Parietal lobe (tissue), 1 donor: Measurements from ENCODE around the gene ITGB4. TPM values are rescaled to one million over a fixed set of nuclear protein-coding genes. Genes with fewer than 3 reads are reported as not detected.

Experiments
- total RNA-seq: library from RNA; depleted of rRNA; stranded (reverse); fragments of >200 nt; gene quantifications from one replicate; pipeline ENCODE4 v1.2.3, GENCODE V29; 2014

ITGB4 gene
- total RNA-seq: 2.5 TPM

DNA sequence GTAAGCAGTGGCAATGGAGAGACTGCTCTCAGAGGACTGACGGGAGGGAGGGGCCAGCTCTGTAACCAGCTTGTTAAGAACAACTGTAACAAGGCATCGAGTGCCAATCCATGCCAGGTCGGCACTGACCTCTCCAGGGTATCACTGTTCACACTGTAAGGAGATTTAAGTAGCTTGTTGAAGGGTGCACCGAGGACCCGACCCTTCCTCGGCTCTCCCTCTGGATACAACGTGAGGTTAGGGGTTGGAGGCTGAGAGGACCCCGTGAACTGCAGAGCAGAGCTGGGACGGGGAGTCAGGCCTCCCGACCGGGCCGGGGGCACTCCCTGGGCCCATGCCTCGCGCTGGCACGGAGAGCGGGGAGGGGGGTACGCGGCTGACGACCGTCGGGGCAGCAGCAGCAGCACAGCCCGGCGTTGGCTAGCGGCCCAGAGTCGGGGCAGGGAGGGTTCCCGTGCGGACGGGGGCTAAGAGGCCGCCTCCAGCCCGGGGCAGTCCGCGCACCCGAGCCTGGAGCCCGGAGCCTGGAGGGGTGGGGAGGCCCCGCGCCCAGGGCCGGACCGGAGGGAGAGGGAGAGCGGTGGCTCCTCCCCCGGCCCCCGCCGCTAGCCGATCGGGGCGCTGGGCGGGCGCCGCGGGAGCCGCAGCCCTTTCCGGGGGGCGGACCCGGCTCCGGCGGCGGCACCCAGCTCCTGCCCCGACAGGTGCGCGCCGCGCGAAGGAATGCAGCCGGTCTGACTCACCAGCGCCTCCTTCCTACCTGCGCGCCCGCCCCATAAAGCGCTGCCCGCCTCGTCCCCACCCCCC, at the start of gene ITGB4:
ITGB4 (plus strand) TSS at position 804 of the 807 bp plus-strand sequence. CDS start 3,245 bp downstream, outside the sequence.

DNA sequence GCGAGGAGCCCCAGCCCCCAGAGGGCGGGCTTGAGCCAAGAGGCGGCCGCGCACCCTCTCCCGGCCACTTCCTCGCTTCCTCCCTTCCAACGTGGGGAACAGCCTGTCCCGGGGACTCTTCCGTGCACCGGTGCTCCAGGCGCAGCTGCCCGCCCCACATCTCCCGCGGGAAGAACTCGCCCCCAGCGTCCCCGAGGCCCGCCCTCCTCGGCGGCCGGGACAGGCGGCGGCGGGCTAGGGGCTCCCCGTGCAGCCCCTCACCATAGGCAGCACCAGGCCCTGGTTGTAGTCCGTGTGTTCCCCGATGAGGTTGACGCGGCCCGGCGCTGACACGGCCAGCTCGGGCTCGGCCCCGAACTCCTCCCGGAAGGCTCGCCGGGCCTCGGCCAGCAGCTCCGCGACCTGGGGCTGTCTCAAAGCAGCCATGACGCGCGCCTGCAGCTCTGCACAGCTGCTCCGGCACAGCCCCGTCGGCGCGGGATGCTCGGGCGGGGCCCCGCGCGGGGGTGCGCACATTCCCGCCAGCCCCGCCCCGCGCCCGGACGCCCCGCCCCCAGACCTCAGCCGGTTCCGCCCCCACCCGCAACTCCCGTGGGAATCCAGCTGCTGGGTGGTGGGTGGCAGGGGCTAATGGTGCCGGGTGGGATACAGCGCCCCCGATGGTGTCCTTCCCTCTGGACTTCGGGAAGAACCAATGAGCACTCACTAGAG, 43.6 kb downstream of the ITGB4 start, which contains the start of gene GALK1:
GALK1 (minus strand) TSS at position 482 of the 711 bp plus-strand sequence; CDS start at position 426, 56 bp downstream.

DNA sequence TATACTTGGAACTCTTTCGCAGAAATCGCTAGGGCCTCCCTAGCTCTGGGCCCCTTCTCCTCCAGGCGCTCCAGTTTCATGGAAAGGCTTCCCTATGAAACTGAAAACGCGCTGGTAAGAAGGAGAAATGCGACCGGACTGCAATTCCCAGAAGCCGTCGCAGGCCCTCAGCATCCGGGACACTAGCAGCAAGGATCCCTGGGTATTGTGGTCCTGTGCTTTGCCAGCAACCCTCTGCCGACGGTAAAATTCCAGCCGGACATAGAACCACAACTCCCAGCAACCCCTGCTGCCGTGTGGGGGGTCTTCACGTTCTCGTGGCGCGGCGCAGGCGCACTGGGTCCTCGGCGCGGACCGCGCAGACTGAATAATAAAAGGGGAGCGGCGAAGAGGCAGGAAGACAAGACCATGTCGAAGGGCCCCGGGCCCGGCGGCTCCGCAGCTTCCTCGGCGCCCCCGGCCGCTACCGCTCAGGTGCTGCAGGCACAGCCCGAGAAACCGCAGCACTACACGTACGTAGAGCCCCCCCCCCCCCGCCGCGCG, 63.3 kb downstream of the ITGB4 start, which contains the start of gene UNK:
UNK (plus strand) TSS at position 334 of the 543 bp plus-strand sequence; CDS start at position 409, 75 bp downstream.

Other genes starting within 250 kb of the ITGB4 start
- 5.9 TPM for gene CASKIN2, start 205.9 kb upstream of the ITGB4 start, total RNA-seq
- gene TSEN54, start 204.9 kb upstream of the ITGB4 start, total RNA-seq: 18.2 TPM
- 1.6 TPM for gene LLGL2, start 195.8 kb upstream of the ITGB4 start, total RNA-seq
- 59.5 TPM for gene MYO15B, start 133.7 kb upstream of the ITGB4 start, total RNA-seq
- gene SMIM5, start 88.0 kb upstream of the ITGB4 start, total RNA-seq: 0.31 TPM
- 21.3 TPM for gene RECQL5, start 54.3 kb upstream of the ITGB4 start, total RNA-seq
- 64.8 TPM for gene SAP30BP, start 54.1 kb upstream of the ITGB4 start, total RNA-seq
- 9.4 TPM for gene GALK1, start 43.7 kb downstream of the ITGB4 start, total RNA-seq
- gene UNK, start 63.3 kb downstream of the ITGB4 start, total RNA-seq: 83.6 TPM
- gene UNC13D, start 122.9 kb downstream of the ITGB4 start, total RNA-seq: 0.94 TPM
- gene WBP2, start 133.9 kb downstream of the ITGB4 start, total RNA-seq: 51.6 TPM
- gene TRIM47, start 157.1 kb downstream of the ITGB4 start, total RNA-seq: 10.3 TPM
- gene TRIM65, start 175.5 kb downstream of the ITGB4 start, total RNA-seq: 12.2 TPM
- 37.9 TPM for gene MRPL38, start 183.4 kb downstream of the ITGB4 start, total RNA-seq
- 25.4 TPM for gene FBF1, start 219.6 kb downstream of the ITGB4 start, total RNA-seq